H1 (cell line): ENCODE data around the gene ZNF610. TPM values are rescaled to one million over a fixed set of nuclear protein-coding genes. Genes with fewer than 3 reads are reported as not detected.

Experiments used
- CTCF ChIA-PET: fragments of 300-600 bp; sonication (Branson Sonifier 250); formaldehyde crosslinking; loops from one replicate; lab custom pipeline; 2021; ENCODE audit not compliant: partially characterized antibody; lab: Charles Lee
- POLR2A ChIA-PET: fragments of 300-600 bp; sonication (Branson Sonifier 250); formaldehyde crosslinking; loops from one replicate; lab custom pipeline; 2021; ENCODE audit warnings: inconsistent platforms; ENCODE audit not compliant: partially characterized antibody; lab: Charles Lee
- DNase-seq, 2 experiments: peaks; one replicate each; pipeline versions ENCODE4 v3.0.0 to v3.0.0-alpha.2; 2010 to 2022; ENCODE audit warnings: low spot score in 2 of 2, low read depth in 1 of 2, mixed read lengths in 1 of 2
- FAIRE-seq: peaks from 2 replicates; lab custom pipeline; 2011; peaks lifted over from hg19 to GRCh38; lab: Jason Lieb, UNC
- H2AFZ ChIP-seq: 2 replicates; pipeline ENCODE4 v1.8.1; 2012; ENCODE audit warnings: low read length, inconsistent platforms
- H2AK5ac ChIP-seq: 2 replicates; pipeline ENCODE4 v1.6.1; 2013; ENCODE audit warnings: low read depth, low read length
- H2BK120ac ChIP-seq: replicated peaks from 2 replicates; pipeline ENCODE3; 2013; ENCODE audit warnings: low read depth, low read length, inconsistent platforms
- H2BK12ac ChIP-seq: 2 replicates; pipeline ENCODE4 v1.6.1; 2013; ENCODE audit warnings: low read depth, low read length
- H2BK15ac ChIP-seq: 2 replicates; pipeline ENCODE4 v1.6.1; 2013; ENCODE audit warnings: low read length
- H2BK20ac ChIP-seq: 2 replicates; pipeline ENCODE4 v1.6.1; 2013; ENCODE audit warnings: low read length
- H2BK5ac ChIP-seq: 2 replicates; pipeline ENCODE4 v1.6.1; 2013; ENCODE audit warnings: low read depth, low read length
- H3K14ac ChIP-seq: 2 replicates; pipeline ENCODE4 v1.6.1; 2013; ENCODE audit warnings: inconsistent platforms; ENCODE audit not compliant: insufficient read length
- H3K18ac ChIP-seq: 2 replicates; pipeline ENCODE4 v1.6.1; 2013; ENCODE audit warnings: low read length; ENCODE audit errors: extremely low read depth
- H3K23ac ChIP-seq: 2 replicates; pipeline ENCODE4 v1.6.1; 2013; ENCODE audit warnings: inconsistent platforms; ENCODE audit not compliant: insufficient read length
- H3K23me2 ChIP-seq: 2 replicates; pipeline ENCODE4 v1.6.1; 2013; ENCODE audit warnings: low read depth, low read length
- H3K27ac ChIP-seq: 2 replicates; pipeline ENCODE4 v1.6.1; 2011; ENCODE audit warnings: low read depth, low read length, inconsistent platforms
- H3K27me3 ChIP-seq, 4 experiments: replicated peaks in 1 of 4; 1 replicate in 1 of 4; 2 replicates in 3 of 4; pipeline versions ENCODE4 v1.6.1 to v1.8.1; 2011 to 2013; ENCODE audit warnings: low read length in 3 of 4, mild to moderate bottlenecking in 3 of 4, inconsistent platforms in 2 of 4, mixed read lengths in 2 of 4, moderate library complexity in 1 of 4; ENCODE audit not compliant: control insufficient read depth in 3 of 4, insufficient read depth in 3 of 4; ENCODE audit errors: extremely low read depth in 1 of 4
- H3K36me3 ChIP-seq, 4 experiments: 2 replicates each; pipeline versions ENCODE4 v1.6.1 to v1.8.1; 2011 to 2013; ENCODE audit warnings: mild to moderate bottlenecking in 4 of 4, low read length in 3 of 4, moderate library complexity in 2 of 4, control low read depth in 1 of 4, inconsistent platforms in 1 of 4; ENCODE audit not compliant: insufficient read depth in 4 of 4, control insufficient read depth in 2 of 4
- H3K4ac ChIP-seq: replicated peaks from 2 replicates; pipeline ENCODE3; 2013; ENCODE audit warnings: low read length, low read depth, mixed read lengths, inconsistent platforms; ENCODE audit not compliant: insufficient read length
- H3K4me1 ChIP-seq, 4 experiments: replicated peaks in 1 of 4; 1 replicate in 1 of 4; 2 replicates in 3 of 4; pipeline versions ENCODE4 v1.6.1 to v1.8.1; 2011 to 2013; ENCODE audit warnings: low read length in 3 of 4, inconsistent platforms in 2 of 4, mixed read lengths in 1 of 4; ENCODE audit not compliant: insufficient read depth in 4 of 4, control insufficient read depth in 3 of 4
- H3K4me2 ChIP-seq, 2 experiments: 2 replicates each; pipeline versions ENCODE4 v1.6.1 to v1.8.1; 2011 to 2013; ENCODE audit warnings: low read depth in 2 of 2, low read length in 2 of 2, control low read depth in 1 of 2, inconsistent platforms in 1 of 2, mild to moderate bottlenecking in 1 of 2; ENCODE audit not compliant: insufficient read depth in 1 of 2
- H3K4me3 ChIP-seq, 4 experiments: fragments of 200-600, 300-600 bp in 1 of 4; sonication (generic), shearing (Covaris generic), sonication (Bioruptor Twin) in 1 of 4; 2 replicates each; pipeline versions ENCODE4 v1.5.1 to v1.8.1; 2011 to 2016; ENCODE audit warnings: low read length in 4 of 4, low read depth in 3 of 4, control low read depth in 2 of 4, inconsistent platforms in 2 of 4, mild to moderate bottlenecking in 2 of 4, mixed read lengths in 1 of 4, moderate library complexity in 1 of 4; ENCODE audit not compliant: insufficient read depth in 2 of 4; ENCODE audit errors: extremely low read depth in 1 of 4
- H3K56ac ChIP-seq: replicated peaks from 2 replicates; pipeline ENCODE3; 2013; ENCODE audit warnings: low read depth, mild to moderate bottlenecking, mixed read lengths, low read length, inconsistent platforms; ENCODE audit not compliant: insufficient read length
- H3K79me1 ChIP-seq: 2 replicates; pipeline ENCODE4 v1.6.1; 2013; ENCODE audit warnings: low read depth, low read length, control low read depth
- H3K79me2 ChIP-seq, 2 experiments: 2 replicates each; pipeline versions ENCODE4 v1.6.1 to v1.8.1; 2012 to 2013; ENCODE audit warnings: low read length in 2 of 2, mild to moderate bottlenecking in 2 of 2, inconsistent platforms in 1 of 2; ENCODE audit not compliant: insufficient read depth in 2 of 2, control insufficient read depth in 1 of 2
- H3K9ac ChIP-seq, 4 experiments: replicated peaks in 1 of 4; 1 replicate in 1 of 4; 2 replicates in 3 of 4; pipeline versions ENCODE4 v1.6.1 to v1.8.1; 2011 to 2013; ENCODE audit warnings: low read depth in 3 of 4, low read length in 3 of 4, control low read depth in 2 of 4, mild to moderate bottlenecking in 2 of 4, moderate library complexity in 2 of 4, inconsistent platforms in 1 of 4; ENCODE audit errors: extremely low read depth in 1 of 4
- H3K9me3 ChIP-seq, 2 experiments: 2 replicates each; pipeline versions ENCODE4 v1.6.1 to v1.8.1; 2012 to 2013; ENCODE audit warnings: mild to moderate bottlenecking in 2 of 2, moderate library complexity in 2 of 2, control low read depth in 1 of 2, inconsistent platforms in 1 of 2, low read depth in 1 of 2, low read length in 1 of 2, mixed read lengths in 1 of 2; ENCODE audit not compliant: insufficient read depth in 2 of 2
- H4K20me1 ChIP-seq, 2 experiments: replicated peaks in 1 of 2; 2 replicates each; pipeline versions ENCODE3 to v1.8.1; 2011 to 2013; ENCODE audit warnings: inconsistent platforms in 2 of 2, low read length in 2 of 2, mild to moderate bottlenecking in 1 of 2; ENCODE audit not compliant: insufficient read depth in 2 of 2, control insufficient read depth in 1 of 2
- H4K5ac ChIP-seq: 2 replicates; pipeline ENCODE4 v1.6.1; 2013; ENCODE audit warnings: low read length, low read depth, mixed read lengths, inconsistent platforms; ENCODE audit not compliant: insufficient read length
- H4K8ac ChIP-seq: 2 replicates; pipeline ENCODE4 v1.8.0; 2013; ENCODE audit warnings: mild to moderate bottlenecking, moderate library complexity, low read length, inconsistent platforms; ENCODE audit not compliant: insufficient read depth; ENCODE audit errors: extremely low read depth
- H4K91ac ChIP-seq: replicated peaks from 2 replicates; pipeline ENCODE3; 2013; ENCODE audit warnings: low read length, mixed read lengths, inconsistent platforms; ENCODE audit not compliant: insufficient read length
- ASH2L ChIP-seq: fragments of 200-600, 300-600 bp; sonication (generic); IDR thresholded peaks from one replicate; pipeline ENCODE4 v1.7.1; 2017; ENCODE audit warnings: low read length
- BRCA1 ChIP-seq: IDR thresholded peaks from 2 replicates; pipeline ENCODE4 v1.6.1; 2012; ENCODE audit warnings: low read depth, low read length, improper control_type of control experiment
- CEBPB ChIP-seq: IDR thresholded peaks from 2 replicates; pipeline ENCODE4 v1.6.1; 2012; ENCODE audit warnings: low read depth, low read length
- FOSL1 ChIP-seq: IDR thresholded peaks from 2 replicates; pipeline ENCODE4 v1.6.1; 2011; ENCODE audit warnings: mild to moderate bottlenecking, low read depth, low read length, moderate library complexity; ENCODE audit not compliant: insufficient read depth
- GABPA ChIP-seq: IDR thresholded peaks from 2 replicates; pipeline ENCODE4 v1.6.1; 2011; ENCODE audit warnings: mild to moderate bottlenecking, low read length, moderate library complexity, borderline replicate concordance; ENCODE audit not compliant: insufficient read depth
- NANOG ChIP-seq: IDR thresholded peaks from 2 replicates; pipeline ENCODE4 v1.6.1; 2011; ENCODE audit warnings: low read length, low read depth, mild to moderate bottlenecking, inconsistent platforms; ENCODE audit not compliant: insufficient read depth, poor library complexity, severe bottlenecking
- RFX5 ChIP-seq: IDR thresholded peaks from 2 replicates; pipeline ENCODE4 v1.6.1; 2011; ENCODE audit warnings: low read depth, low read length, improper control_type of control experiment, borderline replicate concordance
- SIN3A ChIP-seq, 2 experiments: IDR thresholded peaks in 1 of 2; conservative IDR thresholded peaks in 1 of 2; 2 replicates each; pipeline ENCODE4 v1.6.1; 2011 to 2012; ENCODE audit warnings: low read length in 2 of 2, improper control_type of control experiment in 1 of 2, low read depth in 1 of 2, mild to moderate bottlenecking in 1 of 2
- SP2 ChIP-seq: IDR thresholded peaks from 2 replicates; pipeline ENCODE4 v1.6.1; 2012; ENCODE audit warnings: mild to moderate bottlenecking, low read length, inconsistent platforms
- WGBS, 2 experiments: shearing (Covaris generic) in 1 of 2; methylation state at CpG; one replicate each; pipeline versions ENCODE4 v1.1.6 to v1.1.7; 2013 to 2015; ENCODE audit warnings: low lambda C conversion rate in 2 of 2, mixed read lengths in 2 of 2, inconsistent platforms in 1 of 2, low coverage in 1 of 2, missing lambda C conversion rate in 1 of 2; ENCODE audit not compliant: insufficient replicate concordance in 2 of 2, insufficient coverage in 1 of 2, insufficient read length in 1 of 2; ENCODE audit errors: extremely low coverage in 1 of 2, missing lambda C conversion rate in 1 of 2; 5-methylcytosine and 5-hydroxymethylcytosine counted together
- polyA plus RNA-seq, 7 experiments: library from polyadenylated mRNA; depleted of rRNA in 3 of 7; stranded (reverse) in 5 of 7; unstranded in 2 of 7; fragments of >200 nt in 5 of 7; fragments of 200-250 nt in 2 of 7; gene quantifications; 1 replicate in 5 of 7; 2 replicates in 1 of 7; 4 replicates in 1 of 7; pipeline versions ENCODE4 v1.2.1 to v1.2.3, GENCODE V29; 2011 to 2013; ENCODE audit warnings: missing spikeins in 2 of 7, mixed read lengths in 2 of 7
- total RNA-seq: library from RNA; stranded (reverse); fragmentation: NEBNext Ultra II Directional; extraction: Animal tissue kit (Norgen Biotek cat#: 25700); gene quantifications from 2 replicates; pipeline ENCODE4 v1.2.1, GENCODE V29; 2021
- TF ChIP-seq, protein P1 (sequence below): IDR thresholded peaks from 2 replicates; pipeline ENCODE4 v1.6.1; 2011; ENCODE audit warnings: low read length, improper control_type of control experiment

Gene ZNF610
- total and polyA plus RNA-seq, 2 of the 8 experiments (the other 6 are each of a cell fraction or from before 2014, with no cell fraction given): 2.4 to 5.4 TPM

DNA sequence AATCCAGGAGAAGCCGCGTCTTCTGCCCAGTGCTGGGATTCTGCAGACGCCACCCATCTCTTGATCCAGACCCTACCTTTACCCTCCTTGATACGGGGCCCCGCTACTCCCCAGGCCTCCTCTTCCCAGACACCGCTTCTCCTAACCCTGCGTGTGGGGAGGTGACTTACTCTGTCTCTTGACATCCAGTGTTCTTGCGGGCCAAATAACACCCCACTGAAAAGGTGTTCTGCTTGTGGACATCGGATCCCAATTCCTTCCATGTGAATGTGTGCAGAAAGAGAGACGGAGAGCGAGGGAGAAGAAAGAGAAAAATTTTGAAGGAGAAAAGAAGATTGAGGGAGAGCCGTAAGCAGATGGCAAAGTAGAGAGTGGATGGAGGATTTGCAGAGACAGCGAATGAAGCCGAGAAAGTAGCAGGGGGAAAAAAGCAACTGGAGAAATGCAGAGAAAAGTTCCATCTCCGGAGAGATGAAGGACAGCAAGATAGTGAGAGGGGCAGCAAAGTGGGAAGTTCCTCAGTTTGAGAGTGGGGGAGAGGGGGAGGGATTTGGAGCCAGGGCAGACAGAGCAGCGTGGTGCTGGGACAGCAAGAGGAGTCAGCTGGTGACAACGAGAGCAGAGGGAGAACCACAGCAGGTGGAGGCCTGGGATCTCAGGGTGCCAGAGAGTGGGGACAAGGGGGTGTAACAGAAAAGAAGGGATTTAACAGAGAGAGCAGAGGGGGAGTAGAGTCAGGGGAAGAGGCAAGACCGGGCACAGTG lies 38.3 kb upstream of the ZNF610 start:
- Histone ChIP-seq H3K4me1 (no peaks in the 10 kb centered on the region; a peak in 2 of 7 replicates), H2AFZ (no peak overlapping the region; the same call in 1 of the 2 replicates)
- no peak for FAIRE-seq
- TF ChIP-seq ASH2L: no peak
- TF ChIP-seq CEBPB: no peak
- no peak for TF ChIP-seq NANOG
- no peak for TF ChIP-seq BRCA1
- no peak for TF ChIP-seq GABPA
- TF ChIP-seq SIN3A (conservative IDR thresholded peaks at IDR 0.05 in 1 of 2, IDR thresholded peaks at IDR 0.05 in 1 of 2; ENCODE audit: low read depth in 1 of 2, low read length in 2 of 2): no peak
- TF ChIP-seq, protein P1, sequence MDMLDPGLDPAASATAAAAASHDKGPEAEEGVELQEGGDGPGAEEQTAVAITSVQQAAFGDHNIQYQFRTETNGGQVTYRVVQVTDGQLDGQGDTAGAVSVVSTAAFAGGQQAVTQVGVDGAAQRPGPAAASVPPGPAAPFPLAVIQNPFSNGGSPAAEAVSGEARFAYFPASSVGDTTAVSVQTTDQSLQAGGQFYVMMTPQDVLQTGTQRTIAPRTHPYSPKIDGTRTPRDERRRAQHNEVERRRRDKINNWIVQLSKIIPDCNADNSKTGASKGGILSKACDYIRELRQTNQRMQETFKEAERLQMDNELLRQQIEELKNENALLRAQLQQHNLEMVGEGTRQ: no peak
- no peak for TF ChIP-seq RFX5
- TF ChIP-seq FOSL1: no peak
- TF ChIP-seq SP2: no peak

More for the DNA sequence above, 38.3 kb upstream of the ZNF610 start:
- Histone ChIP-seq H3K4ac (peak overlapping the region; percentile 87), H3K27me3 (no peaks in the 10 kb centered on the region), H2BK20ac (no peak overlapping the region), H3K79me1 (peaks cover 3% of the 10 kb centered on the region; the same call in 1 of the 2 replicates), H3K4me2 (peak overlapping the region; percentile 74 to 97), H4K5ac (no peak overlapping the region), H4K8ac (no peak overlapping the region), H3K79me2 (peaks cover 0 to 7% of the 10 kb centered on the region in 2 experiments; a peak in 2 of 4 replicates), H2AK5ac (no peak overlapping the region), H2BK15ac (no peak overlapping the region), H3K27ac (no peak overlapping the region), H3K18ac (no peak overlapping the region), H3K36me3 (peaks cover 4 to 29% (median 21%) of the 10 kb centered on the region in 4 experiments; a peak in 6 of 8 replicates), H4K91ac (peak overlapping the region; percentile 83), H3K4me3 (peak overlapping the region; percentile 85 to 98 (median 94)), H3K23ac (no peak overlapping the region), H3K23me2 (peaks cover 9% of the 10 kb centered on the region; the same call in 1 of the 2 replicates), H3K56ac (peak overlapping the region; percentile 43), H2BK12ac (0 out of 2 replicates have a peak overlapping the region, but pooled peaks have one; percentile 27), H3K9me3 (peaks cover 0 to 2% of the 10 kb centered on the region in 2 experiments; a peak in 1 of 4 replicates), H2BK5ac (no peak overlapping the region; the same call in 1 of the 2 replicates), H2BK120ac (no peak overlapping the region), H3K9ac (peak overlapping the region in 3 of 4 experiments; percentile 76 to 92 (median 79); a peak in 6 of 7 replicates), H4K20me1 (no peaks in the 10 kb centered on the region), H3K14ac (no peak overlapping the region)
- POLR2A ChIA-PET: interaction anchor here (0.7 to 1.0 kb wide), 2 partner anchors 38 to 109 kb away, joined by 3 read pairs; partner anchors contain the start of gene ZNF610
- CTCF ChIA-PET: interaction anchor here (1.2 kb wide), 1 partner anchor 46 kb away, joined by 4 read pairs; no protein-coding TSS in a partner anchor
- DNase-seq: no peak
- 35% methylated on average over 18 of the region's 18 CpGs; no CpG with 5 or more reads in 1 of the 2 experiments for WGBS, 2 experiments
